H9 (cell line): ENCODE results near the gene AURKA. TPM values are rescaled to one million over a fixed set of nuclear protein-coding genes. Genes with fewer than 3 reads are reported as not detected.

Experiments used
- DNase-seq: peaks from one replicate; pipeline ENCODE4 v3.0.0-alpha.2; 2017
- H2AFZ ChIP-seq: one replicate; pipeline ENCODE4 v1.6.1; 2013; ENCODE audit warnings: mild to moderate bottlenecking, low read length, control low read depth, moderate library complexity
- H2AK5ac ChIP-seq: 2 replicates; pipeline ENCODE4 v1.6.1; 2013; ENCODE audit warnings: low read length, control low read depth, mixed read lengths; ENCODE audit not compliant: insufficient read length
- H2BK120ac ChIP-seq: one replicate; pipeline ENCODE4 v1.6.1; 2013; ENCODE audit warnings: low read depth, mild to moderate bottlenecking, low read length, control low read depth, inconsistent platforms; ENCODE audit not compliant: poor library complexity, severe bottlenecking
- H2BK12ac ChIP-seq: 2 replicates; pipeline ENCODE4 v1.6.1; 2013; ENCODE audit warnings: low read length, control low read depth, mixed read lengths, low read depth; ENCODE audit not compliant: insufficient read length
- H2BK15ac ChIP-seq: 2 replicates; pipeline ENCODE4 v1.6.1; 2013; ENCODE audit warnings: low read depth, low read length, control low read depth
- H2BK20ac ChIP-seq: one replicate; pipeline ENCODE4 v1.6.1; 2013; ENCODE audit warnings: low read depth, mild to moderate bottlenecking, low read length, control low read depth, inconsistent platforms; ENCODE audit not compliant: poor library complexity, severe bottlenecking
- H2BK5ac ChIP-seq: 2 replicates; pipeline ENCODE4 v1.6.1; 2013; ENCODE audit warnings: low read length, control low read depth, mixed read lengths; ENCODE audit not compliant: insufficient read length
- H3K14ac ChIP-seq: 2 replicates; pipeline ENCODE4 v1.6.1; 2013; ENCODE audit warnings: low read length, control low read depth; ENCODE audit not compliant: insufficient read depth
- H3K18ac ChIP-seq: 2 replicates; pipeline ENCODE4 v1.6.1; 2013; ENCODE audit warnings: low read depth, mild to moderate bottlenecking, mixed read lengths, low read length, control low read depth; ENCODE audit not compliant: insufficient read length
- H3K23ac ChIP-seq: 2 replicates; pipeline ENCODE4 v1.6.1; 2013; ENCODE audit warnings: low read length, control low read depth, mixed read lengths, low read depth; ENCODE audit not compliant: insufficient read length
- H3K23me2 ChIP-seq: 2 replicates; pipeline ENCODE4 v1.6.1; 2013; ENCODE audit warnings: low read depth, mild to moderate bottlenecking, mixed read lengths, low read length, control low read depth; ENCODE audit not compliant: insufficient read length, poor library complexity, severe bottlenecking
- H3K27ac ChIP-seq: 2 replicates; pipeline ENCODE4 v1.5.1; 2013; ENCODE audit warnings: low read length, control low read depth, mixed read lengths, low read depth; ENCODE audit not compliant: insufficient read length
- H3K27me3 ChIP-seq: 2 replicates; pipeline ENCODE4 v1.6.1; 2013; ENCODE audit warnings: low read length, control low read depth, inconsistent platforms; ENCODE audit not compliant: insufficient read depth
- H3K4ac ChIP-seq: 2 replicates; pipeline ENCODE4 v1.6.1; 2013; ENCODE audit warnings: low read depth, mild to moderate bottlenecking, control low read depth, inconsistent platforms, low read length, moderate library complexity
- H3K4me1 ChIP-seq: 2 replicates; pipeline ENCODE4 v1.6.1; 2013; ENCODE audit warnings: low read length, control low read depth, inconsistent platforms; ENCODE audit not compliant: insufficient read depth
- H3K4me2 ChIP-seq: 2 replicates; pipeline ENCODE4 v1.6.1; 2013; ENCODE audit warnings: low read length, control low read depth, mixed read lengths; ENCODE audit not compliant: insufficient read length, insufficient read depth
- H3K56ac ChIP-seq: 2 replicates; pipeline ENCODE4 v1.6.1; 2013; ENCODE audit warnings: low read depth, mild to moderate bottlenecking, mixed read lengths, low read length, control low read depth; ENCODE audit not compliant: insufficient read length
- H3K79me1 ChIP-seq: 2 replicates; pipeline ENCODE4 v1.6.1; 2013; ENCODE audit warnings: low read depth, mild to moderate bottlenecking, moderate library complexity, low read length, control low read depth, inconsistent platforms; ENCODE audit not compliant: insufficient read depth, poor library complexity, severe bottlenecking
- H3K79me2 ChIP-seq: 2 replicates; pipeline ENCODE4 v1.6.1; 2013; ENCODE audit warnings: low read length, control low read depth, inconsistent platforms; ENCODE audit not compliant: insufficient read depth
- H3K9ac ChIP-seq: 2 replicates; pipeline ENCODE4 v1.6.1; 2013; ENCODE audit warnings: low read length, control low read depth, mixed read lengths; ENCODE audit not compliant: insufficient read length; ENCODE audit errors: extremely low read depth
- H3K9me3 ChIP-seq: one replicate; pipeline ENCODE4 v1.6.1; 2013; ENCODE audit warnings: low read depth, low read length, inconsistent platforms; ENCODE audit not compliant: control insufficient read depth
- H3T11ph ChIP-seq: one replicate; pipeline ENCODE4 v1.6.1; 2013; ENCODE audit warnings: mild to moderate bottlenecking, low read length, control low read depth, inconsistent platforms
- H4K20me1 ChIP-seq: one replicate; pipeline ENCODE4 v1.6.1; 2013; ENCODE audit not compliant: control insufficient read depth, insufficient read length, insufficient read depth
- H4K5ac ChIP-seq: 2 replicates; pipeline ENCODE4 v1.6.1; 2013; ENCODE audit warnings: low read depth, mild to moderate bottlenecking, mixed read lengths, low read length, control low read depth; ENCODE audit not compliant: insufficient read length
- H4K8ac ChIP-seq: replicated peaks from 2 replicates; pipeline ENCODE4 v1.6.1; 2013; ENCODE audit warnings: low read length, control low read depth, mixed read lengths, low read depth; ENCODE audit not compliant: insufficient read length
- H4K91ac ChIP-seq: 2 replicates; pipeline ENCODE4 v1.6.1; 2013; ENCODE audit warnings: low read depth, mild to moderate bottlenecking, moderate library complexity, mixed read lengths, low read length, control low read depth; ENCODE audit not compliant: insufficient read length
- H3K27ac Mint-ChIP-seq, 3 experiments: 2 replicates in 2 of 3; 3 replicates in 1 of 3; pipeline ENCODE4 v1.8.0; 2020 to 2021; ENCODE audit warnings: mixed read lengths in 3 of 3, mild to moderate bottlenecking in 1 of 3, moderate library complexity in 1 of 3
- H3K27me3 Mint-ChIP-seq: 2 replicates; pipeline ENCODE4 v1.8.0; 2021; ENCODE audit warnings: low read depth, mild to moderate bottlenecking, moderate library complexity, mixed read lengths
- H3K36me3 Mint-ChIP-seq, 3 experiments: 2 replicates in 2 of 3; 3 replicates in 1 of 3; pipeline ENCODE4 v1.8.0; 2020 to 2021; ENCODE audit warnings: low read depth in 3 of 3, mixed read lengths in 3 of 3; ENCODE audit not compliant: insufficient read depth in 1 of 3
- H3K4me1 Mint-ChIP-seq, 2 experiments: 2 replicates each; pipeline ENCODE4 v1.8.0; 2020; ENCODE audit warnings: mixed read lengths in 2 of 2
- H3K4me3 Mint-ChIP-seq, 2 experiments: 2 replicates in 1 of 2; 3 replicates in 1 of 2; pipeline ENCODE4 v1.8.0; 2020 to 2021; ENCODE audit warnings: mild to moderate bottlenecking in 2 of 2, mixed read lengths in 2 of 2, moderate library complexity in 1 of 2
- H3K9me3 Mint-ChIP-seq, 2 experiments: 2 replicates in 1 of 2; 3 replicates in 1 of 2; pipeline ENCODE4 v1.8.0; 2020; ENCODE audit warnings: mild to moderate bottlenecking in 2 of 2, mixed read lengths in 2 of 2, moderate library complexity in 1 of 2
- CTCF ChIP-seq: fragments of 200-600 bp; sonication (generic); conservative IDR thresholded peaks from 3 replicates; pipeline ENCODE4 v1.8.0; 2021; ENCODE audit warnings: antibody characterized with exemption, mild to moderate bottlenecking
- total RNA-seq: library from RNA; stranded (reverse); gene quantifications from 2 replicates; pipeline ENCODE4 v1.2.1, GENCODE V29; 2021

AURKA gene
- total RNA-seq, 1 experiment from 2014 or later: 86.8 TPM

- H2AFZ ChIP-seq: no peak overlapping the region
- H3K79me1 ChIP-seq: no peaks in the 10 kb centered on the region
- no peak overlapping the region for H3K23ac ChIP-seq
- no peak overlapping the region for H2BK15ac ChIP-seq
- no peaks in the 10 kb centered on the region for H3K27me3 Mint-ChIP-seq
- H3K9ac ChIP-seq: no peak overlapping the region
- no peak overlapping the region for H3K27ac Mint-ChIP-seq
- no peak overlapping the region for H3K18ac ChIP-seq
- H3K9me3 Mint-ChIP-seq: no peaks in the 10 kb centered on the region
- H2BK20ac ChIP-seq: no peak overlapping the region
- H3K36me3 Mint-ChIP-seq: peaks cover 68 to 91% (median 85%) of the 10 kb centered on the region in 3 experiments
- H3K23me2 ChIP-seq: no peaks in the 10 kb centered on the region
- H4K5ac ChIP-seq: no peak overlapping the region
- no peaks in the 10 kb centered on the region for H3K4me1 Mint-ChIP-seq
- H2AK5ac ChIP-seq: no peak overlapping the region
- no peak overlapping the region for H4K91ac ChIP-seq
- no peaks in the 10 kb centered on the region for H4K20me1 ChIP-seq
- H3K4me3 Mint-ChIP-seq: no peak overlapping the region
- H3K56ac ChIP-seq: no peak overlapping the region
- no peak for DNase-seq
- H3K27ac ChIP-seq: no peak overlapping the region
- H2BK5ac ChIP-seq: no peak overlapping the region
- no peak overlapping the region for H2BK12ac ChIP-seq
- no peak overlapping the region for H2BK120ac ChIP-seq
- no peak overlapping the region for H4K8ac ChIP-seq
- peak; percentile 87 for TF ChIP-seq CTCF
- H3T11ph ChIP-seq: no peak overlapping the region
- H3K4me2 ChIP-seq: no peak overlapping the region
- no peak overlapping the region for H3K14ac ChIP-seq
- H3K9me3 ChIP-seq: no peaks in the 10 kb centered on the region
- no peaks in the 10 kb centered on the region for H3K4me1 ChIP-seq
- H3K27me3 ChIP-seq: no peaks in the 10 kb centered on the region
- H3K79me2 ChIP-seq: no peaks in the 10 kb centered on the region; the same call in 1 of the 2 replicates
- H3K4ac ChIP-seq: no peak overlapping the region
Observed at GRCh38 chr20:56400001-56400640, 8.1 kb upstream of the AURKA start.
